ENCODE measurements around the gene ARID5B.

DNA sequence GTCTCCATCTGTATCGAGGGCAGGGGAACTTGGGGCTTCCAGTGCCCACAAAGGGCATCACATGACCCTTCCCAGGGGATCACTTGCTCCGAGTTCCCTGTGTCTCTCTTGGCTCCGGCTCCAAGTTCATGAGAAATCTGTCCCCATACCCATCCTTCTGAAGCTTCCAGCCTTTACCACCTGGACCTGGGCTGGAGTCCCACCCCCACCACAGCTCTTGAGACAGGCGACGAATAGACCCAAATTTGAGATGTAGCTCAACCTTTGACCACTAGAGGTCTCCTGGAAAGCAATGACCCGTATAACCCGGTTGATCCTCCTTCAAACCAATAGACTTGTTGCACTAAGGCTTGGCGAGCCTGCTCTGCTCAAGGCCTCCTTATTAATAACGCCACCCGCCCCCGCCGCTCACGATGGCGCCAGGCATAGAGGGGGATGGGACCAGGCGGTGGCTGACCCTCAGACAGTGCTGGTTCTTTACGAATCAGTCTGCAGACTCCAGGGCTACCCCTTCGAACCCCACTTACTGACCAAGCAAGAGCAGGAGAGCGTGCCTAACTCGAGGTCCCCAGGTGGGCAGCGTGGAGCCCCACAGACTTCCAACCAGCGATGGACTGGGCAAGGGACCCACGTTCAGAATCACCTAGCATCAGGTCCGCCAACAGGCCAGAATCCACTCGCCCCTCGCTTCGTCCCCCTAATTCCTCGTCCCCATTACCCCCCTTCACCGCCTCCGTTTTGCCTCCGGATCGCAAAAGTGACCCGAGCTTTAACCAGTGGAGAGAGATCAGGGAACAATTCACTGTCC, 4.4 kb upstream of the ARID5B start:
- TF ChIP-seq EZH2 (IDR thresholded peaks at IDR 0.05; ENCODE audit: borderline replicate concordance) (no peak), EZH2phosphoT487 (IDR thresholded peaks at IDR 0.05; ENCODE audit: low read depth, severe bottlenecking, unreplicated experiment) (no peak)
- TF ChIP-seq, protein P1, sequence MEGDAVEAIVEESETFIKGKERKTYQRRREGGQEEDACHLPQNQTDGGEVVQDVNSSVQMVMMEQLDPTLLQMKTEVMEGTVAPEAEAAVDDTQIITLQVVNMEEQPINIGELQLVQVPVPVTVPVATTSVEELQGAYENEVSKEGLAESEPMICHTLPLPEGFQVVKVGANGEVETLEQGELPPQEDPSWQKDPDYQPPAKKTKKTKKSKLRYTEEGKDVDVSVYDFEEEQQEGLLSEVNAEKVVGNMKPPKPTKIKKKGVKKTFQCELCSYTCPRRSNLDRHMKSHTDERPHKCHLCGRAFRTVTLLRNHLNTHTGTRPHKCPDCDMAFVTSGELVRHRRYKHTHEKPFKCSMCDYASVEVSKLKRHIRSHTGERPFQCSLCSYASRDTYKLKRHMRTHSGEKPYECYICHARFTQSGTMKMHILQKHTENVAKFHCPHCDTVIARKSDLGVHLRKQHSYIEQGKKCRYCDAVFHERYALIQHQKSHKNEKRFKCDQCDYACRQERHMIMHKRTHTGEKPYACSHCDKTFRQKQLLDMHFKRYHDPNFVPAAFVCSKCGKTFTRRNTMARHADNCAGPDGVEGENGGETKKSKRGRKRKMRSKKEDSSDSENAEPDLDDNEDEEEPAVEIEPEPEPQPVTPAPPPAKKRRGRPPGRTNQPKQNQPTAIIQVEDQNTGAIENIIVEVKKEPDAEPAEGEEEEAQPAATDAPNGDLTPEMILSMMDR (IDR thresholded peaks at IDR 0.05; ENCODE audit: poor library complexity) = peak; percentile 55
